Nephron (organoid): ENCODE data around the gene CASP2.

ENCODE experiments used
- H3K27ac Mint-ChIP-seq, 3 experiments: 2 replicates each; pipeline ENCODE4 v1.8.0; 2020; ENCODE audit warnings: mixed read lengths in 3 of 3, mild to moderate bottlenecking in 2 of 3, moderate library complexity in 1 of 3
- H3K27me3 Mint-ChIP-seq: 2 replicates; pipeline ENCODE4 v1.8.0; 2021; ENCODE audit warnings: low read depth, mild to moderate bottlenecking, moderate library complexity, mixed read lengths
- H3K36me3 Mint-ChIP-seq: 2 replicates; pipeline ENCODE4 v1.8.0; 2020; ENCODE audit warnings: low read depth, mixed read lengths
- H3K4me1 Mint-ChIP-seq: 2 replicates; pipeline ENCODE4 v1.8.0; 2020; ENCODE audit warnings: mixed read lengths
- H3K4me3 Mint-ChIP-seq, 3 experiments: 2 replicates each; pipeline ENCODE4 v1.8.0; 2020; ENCODE audit warnings: mild to moderate bottlenecking in 3 of 3, mixed read lengths in 3 of 3, moderate library complexity in 2 of 3
- H3K9me3 Mint-ChIP-seq: 2 replicates; pipeline ENCODE4 v1.8.0; 2020; ENCODE audit warnings: mixed read lengths
- TF ChIP-seq, protein P1 (sequence below), 3 experiments: fragments of 200-600 bp; sonication (generic); IDR thresholded peaks; one replicate each; pipeline ENCODE4 v1.5.0; 2021; ENCODE audit warnings: antibody characterized with exemption in 3 of 3; ENCODE audit not compliant: unreplicated experiment in 3 of 3

The CASP2 gene

DNA sequence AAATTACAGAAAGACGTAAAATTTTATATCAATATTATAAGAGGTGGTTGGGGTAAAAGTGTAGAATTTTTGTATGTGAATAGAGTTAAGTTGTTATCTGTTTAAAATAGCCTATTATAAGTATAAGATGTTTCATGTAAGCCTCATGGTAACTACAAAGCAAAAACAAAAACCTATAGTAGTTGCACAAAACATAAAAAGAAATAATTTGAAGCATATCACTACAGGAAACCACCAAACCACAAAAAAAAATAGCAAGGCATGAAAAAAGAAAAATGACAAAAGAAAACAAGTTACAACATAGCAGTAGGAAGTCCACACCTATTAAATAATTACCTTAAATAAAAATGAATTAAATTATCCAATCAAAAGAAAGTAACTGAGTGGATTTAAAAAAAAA is 37.3 kb upstream of the CASP2 start:
- peaks cover 10% of the 10 kb centered on the region for H3K27me3 Mint-ChIP-seq
- no peaks in the 10 kb centered on the region for H3K4me1 Mint-ChIP-seq
- no peak overlapping the region for H3K4me3 Mint-ChIP-seq
- H3K9me3 Mint-ChIP-seq, result peaks cover 25% of the 10 kb centered on the region
- TF ChIP-seq, protein P1, sequence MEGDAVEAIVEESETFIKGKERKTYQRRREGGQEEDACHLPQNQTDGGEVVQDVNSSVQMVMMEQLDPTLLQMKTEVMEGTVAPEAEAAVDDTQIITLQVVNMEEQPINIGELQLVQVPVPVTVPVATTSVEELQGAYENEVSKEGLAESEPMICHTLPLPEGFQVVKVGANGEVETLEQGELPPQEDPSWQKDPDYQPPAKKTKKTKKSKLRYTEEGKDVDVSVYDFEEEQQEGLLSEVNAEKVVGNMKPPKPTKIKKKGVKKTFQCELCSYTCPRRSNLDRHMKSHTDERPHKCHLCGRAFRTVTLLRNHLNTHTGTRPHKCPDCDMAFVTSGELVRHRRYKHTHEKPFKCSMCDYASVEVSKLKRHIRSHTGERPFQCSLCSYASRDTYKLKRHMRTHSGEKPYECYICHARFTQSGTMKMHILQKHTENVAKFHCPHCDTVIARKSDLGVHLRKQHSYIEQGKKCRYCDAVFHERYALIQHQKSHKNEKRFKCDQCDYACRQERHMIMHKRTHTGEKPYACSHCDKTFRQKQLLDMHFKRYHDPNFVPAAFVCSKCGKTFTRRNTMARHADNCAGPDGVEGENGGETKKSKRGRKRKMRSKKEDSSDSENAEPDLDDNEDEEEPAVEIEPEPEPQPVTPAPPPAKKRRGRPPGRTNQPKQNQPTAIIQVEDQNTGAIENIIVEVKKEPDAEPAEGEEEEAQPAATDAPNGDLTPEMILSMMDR (IDR thresholded peaks at IDR 0.05; ENCODE audit: unreplicated experiment in 3 of 3), result no peak
- no peak overlapping the region for H3K27ac Mint-ChIP-seq
- H3K36me3 Mint-ChIP-seq, result peaks cover 7% of the 10 kb centered on the region

DNA sequence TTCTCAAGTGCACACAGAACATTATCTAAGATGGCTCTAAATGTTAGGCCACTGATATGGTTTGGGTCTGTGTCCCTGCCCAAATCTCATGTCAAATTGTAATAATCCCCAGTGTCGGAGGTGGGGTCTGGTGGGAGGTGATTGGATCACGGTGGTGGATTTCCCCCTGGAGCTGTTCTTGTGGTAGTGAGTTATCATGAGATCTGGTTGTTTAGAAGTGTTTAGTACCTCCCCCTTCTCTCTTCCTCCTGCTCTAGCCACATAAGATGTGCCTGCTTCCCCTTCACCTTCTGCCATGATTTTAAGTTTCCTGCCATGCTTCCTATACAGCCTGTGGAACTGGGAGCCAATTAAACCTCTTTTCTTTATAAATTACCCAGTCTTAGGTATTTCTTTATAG is 36.1 kb upstream of the CASP2 start:
- Mint-ChIP-seq H3K27ac (no peak overlapping the region), H3K4me3 (no peak overlapping the region), H3K4me1 (no peaks in the 10 kb centered on the region), H3K9me3 (peaks cover 25% of the 10 kb centered on the region), H3K36me3 (peaks cover 7% of the 10 kb centered on the region), H3K27me3 (peaks cover 8% of the 10 kb centered on the region)
- TF ChIP-seq, protein P1 (IDR thresholded peaks at IDR 0.05; ENCODE audit: unreplicated experiment in 3 of 3), result no peak

DNA sequence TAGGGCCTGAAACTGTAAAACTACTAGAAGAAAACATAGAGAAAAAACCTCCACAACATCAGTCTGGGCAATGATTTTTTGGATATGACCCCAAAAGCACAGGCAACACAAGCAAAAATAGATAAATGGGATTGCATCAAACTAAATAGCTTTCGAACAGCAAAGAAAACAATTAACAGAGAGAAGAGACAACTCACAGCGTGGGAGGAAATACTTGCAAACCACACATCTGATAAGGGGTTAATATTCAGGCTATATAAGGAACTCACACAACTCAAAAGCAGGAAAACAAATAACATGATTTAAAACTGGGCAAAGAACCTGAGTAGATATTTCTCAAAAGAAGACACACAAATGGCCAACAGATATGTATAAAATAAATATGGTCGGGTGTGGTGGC is 32.6 kb upstream of the CASP2 start:
- no peak overlapping the region for H3K27ac Mint-ChIP-seq
- no peaks in the 10 kb centered on the region for H3K27me3 Mint-ChIP-seq
- TF ChIP-seq, protein P1 (IDR thresholded peaks at IDR 0.05; ENCODE audit: unreplicated experiment in 3 of 3), result no peak
- H3K4me3 Mint-ChIP-seq, result no peak overlapping the region
- H3K36me3 Mint-ChIP-seq, result peaks cover 4% of the 10 kb centered on the region
- H3K9me3 Mint-ChIP-seq, result peaks cover 22% of the 10 kb centered on the region
- H3K4me1 Mint-ChIP-seq, result no peaks in the 10 kb centered on the region

DNA sequence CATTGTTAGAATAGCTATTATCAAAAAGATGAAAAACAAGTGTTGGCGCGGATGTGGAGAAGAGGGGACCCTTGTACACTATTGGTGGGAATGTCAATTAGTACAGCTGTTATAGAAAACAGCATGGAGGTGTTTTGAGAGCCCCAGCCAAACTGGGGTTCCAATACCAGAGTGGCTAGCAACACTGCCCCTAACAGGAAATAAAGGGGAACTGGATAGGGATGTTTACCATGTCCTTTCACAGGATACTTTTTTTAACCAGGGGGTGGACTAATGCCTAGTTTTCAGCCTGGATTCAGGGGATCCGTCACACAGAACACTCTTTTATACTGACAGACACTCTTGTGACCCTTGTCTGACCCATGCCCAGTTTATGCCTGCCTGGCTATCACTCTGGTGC is 31.8 kb upstream of the CASP2 start:
- Mint-ChIP-seq H3K4me3 (no peak overlapping the region), H3K4me1 (no peaks in the 10 kb centered on the region)

DNA sequence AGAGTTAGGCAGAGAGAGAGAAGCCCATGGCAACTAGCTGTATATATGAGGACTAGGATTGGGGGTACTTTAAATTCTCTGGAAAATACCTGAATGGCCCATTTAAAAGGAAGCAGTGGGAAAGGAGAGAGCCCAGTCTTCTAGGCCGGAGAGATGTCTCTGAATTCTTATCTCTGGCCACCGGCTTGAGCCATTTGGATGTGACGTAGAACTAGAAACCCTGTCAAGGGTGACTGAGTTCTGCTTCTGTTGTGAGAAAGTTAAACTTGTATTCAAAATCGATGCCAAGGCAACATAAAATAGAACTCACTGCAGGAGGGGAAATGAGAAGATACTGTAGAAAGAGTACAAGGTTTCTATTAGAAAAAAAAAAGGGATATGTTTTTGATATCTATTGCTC is 31.2 kb upstream of the CASP2 start:
- Mint-ChIP-seq H3K4me3 (no peak overlapping the region), H3K36me3 (peaks cover 4% of the 10 kb centered on the region), H3K9me3 (peaks cover 20% of the 10 kb centered on the region), H3K4me1 (no peaks in the 10 kb centered on the region), H3K27ac (no peak overlapping the region), H3K27me3 (no peaks in the 10 kb centered on the region)
- TF ChIP-seq, protein P1 (IDR thresholded peaks at IDR 0.05; ENCODE audit: unreplicated experiment in 3 of 3), result no peak

More for the DNA sequence above, 31.8 kb upstream of the CASP2 start:
- no peak overlapping the region for H3K27ac Mint-ChIP-seq
- H3K36me3 Mint-ChIP-seq, result peaks cover 4% of the 10 kb centered on the region
- peaks cover 20% of the 10 kb centered on the region for H3K9me3 Mint-ChIP-seq
- TF ChIP-seq, protein P1 (IDR thresholded peaks at IDR 0.05; ENCODE audit: unreplicated experiment in 3 of 3), result no peak
- H3K27me3 Mint-ChIP-seq, result no peaks in the 10 kb centered on the region

DNA sequence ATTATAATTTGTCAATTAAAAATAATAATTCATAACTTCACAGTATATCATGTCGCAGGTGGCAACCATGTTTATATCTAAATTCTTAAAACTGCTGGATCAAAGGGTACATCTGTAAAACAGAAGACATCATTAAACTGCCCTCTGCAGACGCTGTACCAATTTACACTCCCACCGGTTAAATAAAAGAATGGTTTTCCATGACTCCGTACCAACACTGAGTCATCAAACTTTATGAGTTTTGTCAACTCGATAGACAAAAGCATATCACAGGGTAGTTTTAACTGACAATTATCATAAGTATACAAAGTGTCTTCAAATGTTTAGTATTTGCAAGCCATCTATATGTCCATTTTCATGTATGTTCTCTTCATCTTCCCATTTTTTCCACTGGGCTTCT is 30.6 kb upstream of the CASP2 start:
- peaks cover 4% of the 10 kb centered on the region for H3K36me3 Mint-ChIP-seq
- TF ChIP-seq, protein P1 (IDR thresholded peaks at IDR 0.05; ENCODE audit: unreplicated experiment in 3 of 3), result no peak
- H3K27me3 Mint-ChIP-seq, result no peaks in the 10 kb centered on the region
- H3K4me1 Mint-ChIP-seq, result no peaks in the 10 kb centered on the region
- no peak overlapping the region for H3K27ac Mint-ChIP-seq
- H3K4me3 Mint-ChIP-seq, result no peak overlapping the region
- H3K9me3 Mint-ChIP-seq, result peaks cover 15% of the 10 kb centered on the region
